H4 (cell line): ENCODE data around the gene KRTAP10-6. TPM values are rescaled to one million over a fixed set of nuclear protein-coding genes. Genes with fewer than 3 reads are reported as not detected.
"Not testable (repeated sequence)": the region's sequence is repeated elsewhere in the genome, so short reads cannot be mapped to it uniquely, and the experiment has no call there.

ENCODE experiments used
- DNase-seq: peaks from one replicate; pipeline ENCODE4 v3.0.0-alpha.2; 2015; ENCODE audit warnings: low spot score
- total RNA-seq: library from RNA; depleted of rRNA; stranded (reverse); fragments of >200 nt; shearing (Covaris generic); gene quantifications from 2 replicates; pipeline ENCODE4 v1.2.3, GENCODE V29; 2014

The KRTAP10-6 gene
- total RNA-seq, 1 experiment from 2014 or later, result not detected

- DNase-seq, result no peak
Observed at GRCh38 chr21:44599264-44600029, 7.1 kb upstream of the KRTAP10-6 start.

- DNase-seq, result no peak
Observed at GRCh38 chr21:44598061-44598460, 5.8 kb upstream of the KRTAP10-6 start.

GRCh38 chr21:44596068-44596725, 3.9 kb upstream of the KRTAP10-6 start:
- DNase-seq, result no peak

GRCh38 chr21:44595524-44595923, 3.2 kb upstream of the KRTAP10-6 start:
- DNase-seq, result no peak

- DNase-seq, result no peak
Observed at GRCh38 chr21:44594406-44594916, 2.2 kb upstream of the KRTAP10-6 start.

- no peak for DNase-seq
Observed at GRCh38 chr21:44593598-44594405, 1.5 kb upstream of the KRTAP10-6 start.

GRCh38 chr21:44591801-44592130, 539 bp downstream of the KRTAP10-6 start:
- DNase-seq, result not testable (repeated sequence)

- DNase-seq, result not testable (repeated sequence)
Observed at GRCh38 chr21:44590897-44591800, 1.2 kb downstream of the KRTAP10-6 start.

GRCh38 chr21:44590311-44590721, 2.0 kb downstream of the KRTAP10-6 start:
- DNase-seq, result no peak

GRCh38 chr21:44589586-44590305, 2.6 kb downstream of the KRTAP10-6 start:
- DNase-seq, result no peak

GRCh38 chr21:44589094-44589493, 3.2 kb downstream of the KRTAP10-6 start:
- no peak for DNase-seq

GRCh38 chr21:44585892-44586291, 6.4 kb downstream of the KRTAP10-6 start:
- no peak for DNase-seq

GRCh38 chr21:44583800-44584147, 8.5 kb downstream of the KRTAP10-6 start:
- DNase-seq, result no peak

- DNase-seq, result no peak
Observed at GRCh38 chr21:44583089-44583799, 9.1 kb downstream of the KRTAP10-6 start.

GRCh38 chr21:44582055-44582454, 10.2 kb downstream of the KRTAP10-6 start:
- no peak for DNase-seq

GRCh38 chr21:44581158-44581557, 11.1 kb downstream of the KRTAP10-6 start:
- DNase-seq, result no peak

GRCh38 chr21:44580231-44580821, 12.0 kb downstream of the KRTAP10-6 start, which contains the start of gene KRTAP10-5:
TSS of gene KRTAP10-5 (minus strand) at chr21:44580604. CDS start at chr21:44580578, 26 bp downstream.
- DNase-seq, result not testable (repeated sequence)

GRCh38 chr21:44579833-44580144, 12.5 kb downstream of the KRTAP10-6 start:
- DNase-seq, result no peak

GRCh38 chr21:44579056-44579832, 13.1 kb downstream of the KRTAP10-6 start:
- DNase-seq, result no peak
